ENCODE data around the gene KRR1. TPM values are rescaled to one million over a fixed set of nuclear protein-coding genes. Genes with fewer than 3 reads are reported as not detected.
"Not testable (repeated sequence)": the region's sequence is repeated elsewhere in the genome, so short reads cannot be mapped to it uniquely, and the experiment has no call there.

Gene KRR1
- total RNA-seq, 1 experiment from 2014 or later = 192 TPM

GRCh38 chr12:75447691-75448393 lies 63.6 kb downstream of the KRR1 start (continued):
- TF ChIP-seq EZH2 (IDR thresholded peaks at IDR 0.05) (no peak), REST (IDR thresholded peaks at IDR 0.05; ENCODE audit: low read depth) (no peak), CEBPB (IDR thresholded peaks at IDR 0.05; ENCODE audit: low read depth) (no peak)

- no peaks in the 10 kb centered on the region for H3K27me3 ChIP-seq (ENCODE audit: insufficient read depth, low read length)
- ATAC-seq (no peak), DNase-seq (ENCODE audit: low read depth, low spot score) (no peak)
- H3K4me2 ChIP-seq (ENCODE audit: low read length) = peak overlapping the region; percentile 36
- no peaks in the 10 kb centered on the region for H3K9me3 ChIP-seq (ENCODE audit: control insufficient read depth in 1 of 2, insufficient read depth in 1 of 2, low read depth in 1 of 2, low read length in 2 of 2)
- TF ChIP-seq FOSL1 (IDR thresholded peaks at IDR 0.05; ENCODE audit: low read depth) (peak; percentile 37; the same call in 1 of the 2 replicates), ATF3 (IDR thresholded peaks at IDR 0.05) (no peak)
- H3K27ac ChIP-seq (ENCODE audit: low read depth, low read length) = no peak overlapping the region
- H3K79me2 ChIP-seq (ENCODE audit: insufficient read depth, low read length) = no peaks in the 10 kb centered on the region
- H3K4me1 ChIP-seq (ENCODE audit: control insufficient read depth in 1 of 2, insufficient read depth in 2 of 2, low read length in 2 of 2) = peaks cover 0 to 21% of the 10 kb centered on the region in 2 experiments; a peak in 3 of 4 replicates
- H3K9ac ChIP-seq (ENCODE audit: low read length) = no peak overlapping the region
- H3K36me3 ChIP-seq (ENCODE audit: control insufficient read depth in 1 of 2, insufficient read depth in 2 of 2, low read length in 2 of 2) = no peaks in the 10 kb centered on the region
- BruUV-seq (replicated peaks) = no TSS peak
- ChIA-PET POLR2A (no interaction called here), CTCF (no interaction called here), RAD21 (ENCODE audit: low non-redundant PET in 1 of 2, low total read pairs in 2 of 2, uncharacterized antibody in 2 of 2, unreplicated experiment in 2 of 2) (no interaction called here)
- H3K4me3 ChIP-seq (replicated peaks in 1 of 2; ENCODE audit: low read depth in 1 of 2, low read length in 2 of 2) = no peak overlapping the region
- no peak overlapping the region for H2AFZ ChIP-seq (ENCODE audit: low read depth, low read length, poor library complexity, severe bottlenecking)
- no peaks in the 10 kb centered on the region for H4K20me1 ChIP-seq (ENCODE audit: insufficient read depth)
- intact Hi-C loops (cut with micrococcal nuclease) = no loop called here
- H3K9me2 ChIP-seq (ENCODE audit: insufficient read depth) = no peaks in the 10 kb centered on the region
Measured at GRCh38 chr12:75446857-75447256, 64.6 kb downstream of the KRR1 start.

- DNase-seq (ENCODE audit: low read depth, low spot score); BruUV-seq (replicated peaks); H3K9me3 ChIP-seq (ENCODE audit: control insufficient read depth in 1 of 2, insufficient read depth in 1 of 2, low read depth in 1 of 2, low read length in 2 of 2); H3K36me3 ChIP-seq (ENCODE audit: control insufficient read depth in 1 of 2, insufficient read depth in 2 of 2, low read length in 2 of 2); intact Hi-C loops (cut with micrococcal nuclease); H4K20me1 ChIP-seq (ENCODE audit: insufficient read depth); H3K4me2 ChIP-seq (ENCODE audit: low read length); H2AFZ ChIP-seq (ENCODE audit: low read depth, low read length, poor library complexity, severe bottlenecking); H3K79me2 ChIP-seq (ENCODE audit: insufficient read depth, low read length); H3K27me3 ChIP-seq (ENCODE audit: insufficient read depth, low read length); H3K4me3 ChIP-seq (replicated peaks in 1 of 2; ENCODE audit: low read depth in 1 of 2, low read length in 2 of 2); H3K9ac ChIP-seq (ENCODE audit: low read length); H3K27ac ChIP-seq (ENCODE audit: low read depth, low read length); RAD21 ChIA-PET (ENCODE audit: low non-redundant PET in 1 of 2, low total read pairs in 2 of 2, uncharacterized antibody in 2 of 2, unreplicated experiment in 2 of 2); ATAC-seq; H3K9me2 ChIP-seq (ENCODE audit: insufficient read depth); CTCF ChIA-PET; POLR2A ChIA-PET: not testable (repeated sequence)
- peaks cover 0 to 21% of the 10 kb centered on the region in 2 experiments; a peak in 3 of 4 replicates for H3K4me1 ChIP-seq (ENCODE audit: control insufficient read depth in 1 of 2, insufficient read depth in 2 of 2, low read length in 2 of 2)
Measured at GRCh38 chr12:75445137-75445507, 66.3 kb downstream of the KRR1 start.

All from HCT116 (cell line).